ENCODE data around the gene PRICKLE2.

Gene PRICKLE2

DNA sequence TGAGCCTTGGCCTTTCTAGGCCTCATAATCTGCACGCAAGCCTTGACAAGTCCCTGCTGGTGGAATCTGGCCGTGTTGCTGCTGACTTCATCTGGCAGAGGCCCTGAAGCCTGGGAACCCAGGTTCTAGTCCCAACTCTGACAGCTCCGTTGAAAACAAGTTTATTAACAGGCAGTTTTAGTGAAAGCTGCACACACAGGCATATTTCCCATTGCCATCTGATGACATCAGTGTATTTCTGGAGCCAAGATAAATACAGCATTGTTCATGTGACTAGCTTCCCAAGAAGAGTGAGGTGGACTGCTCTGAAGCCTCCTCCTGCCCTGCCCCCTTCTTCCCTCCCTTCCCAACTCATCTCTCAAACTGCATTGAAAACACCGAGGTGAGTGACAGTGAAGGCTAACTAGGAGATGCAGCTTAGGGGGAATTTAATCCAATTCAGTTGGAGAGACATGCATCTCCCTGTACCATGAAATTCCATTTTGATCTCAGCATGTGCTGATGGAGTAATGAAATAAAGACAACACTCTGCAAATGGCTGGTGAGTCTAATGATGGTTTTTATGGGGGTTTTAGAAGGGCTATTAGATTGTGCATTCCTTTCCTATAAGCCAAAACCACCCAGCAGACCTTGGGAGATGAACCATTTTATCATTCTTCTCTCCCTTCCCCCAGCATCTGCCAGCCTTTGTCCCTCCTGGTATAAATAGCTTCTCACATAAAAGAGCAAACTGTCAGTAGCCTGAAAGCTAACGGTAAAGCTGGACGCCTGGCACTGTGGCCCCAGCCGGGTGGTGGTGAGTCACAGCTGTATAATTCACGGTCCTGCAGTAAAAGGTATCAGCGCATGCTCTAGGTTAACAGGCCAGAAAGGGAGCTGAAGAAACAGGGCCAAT, 38.0 kb downstream of the PRICKLE2 start:
- DNase-seq: peak; percentile 5

DNA sequence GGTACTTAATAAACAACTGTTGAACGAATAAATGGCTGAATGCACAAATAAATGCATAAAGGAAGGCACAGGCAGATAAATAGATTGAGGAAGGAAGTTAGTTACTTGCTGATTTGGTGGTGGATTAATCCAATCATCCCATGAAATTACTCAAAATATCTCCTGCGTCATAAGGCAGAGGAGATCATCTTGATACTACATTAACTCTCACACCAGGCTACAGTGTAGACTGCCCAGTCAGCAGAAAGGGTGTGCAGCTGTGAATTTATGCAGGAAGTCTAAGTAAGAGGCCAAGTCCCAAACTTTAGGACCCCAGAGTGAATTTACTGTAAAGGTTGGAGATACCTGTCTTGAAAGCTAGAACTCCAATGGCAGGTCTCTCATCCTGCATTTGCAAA, 38.6 kb downstream of the PRICKLE2 start:
- DNase-seq: no peak

DNA sequence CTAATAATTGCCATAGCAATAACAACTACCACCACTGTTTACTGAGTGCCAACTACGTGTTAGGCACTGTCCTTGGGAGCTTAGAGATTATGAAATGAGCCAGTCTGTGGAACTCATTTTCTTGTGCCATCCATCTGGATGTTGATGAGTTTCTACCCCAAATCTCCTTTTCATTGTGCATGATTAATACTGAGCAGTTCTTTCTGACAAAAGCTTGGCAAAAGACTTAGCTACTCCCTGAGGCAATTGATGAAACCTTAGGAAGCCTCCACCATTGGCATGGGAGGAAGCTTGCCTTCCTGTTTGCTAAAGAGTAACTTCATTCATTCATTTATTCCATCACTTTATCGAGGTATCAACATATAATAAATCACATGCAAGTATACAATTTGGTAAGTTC, 39.8 kb downstream of the PRICKLE2 start:
- no peak for DNase-seq

DNA sequence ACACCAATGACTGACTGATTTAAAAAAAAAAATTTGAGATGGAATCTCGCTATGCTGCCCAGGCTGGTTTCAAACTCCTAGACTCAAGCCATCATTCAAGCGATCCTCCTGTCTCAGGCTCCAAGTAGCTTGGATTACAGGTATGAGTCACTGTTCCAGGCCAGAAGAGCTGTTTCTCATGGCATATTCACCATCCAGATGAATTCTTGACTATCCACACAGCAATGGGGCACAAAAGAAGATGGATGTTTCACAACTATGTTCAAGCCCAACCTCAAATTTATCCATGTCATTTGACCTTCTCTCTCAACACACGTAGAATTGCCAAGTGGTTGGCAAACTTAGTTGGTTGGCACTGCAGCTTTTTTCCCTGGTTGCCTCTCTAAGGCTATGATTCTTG, 40.6 kb downstream of the PRICKLE2 start:
- DNase-seq: no peak

DNA sequence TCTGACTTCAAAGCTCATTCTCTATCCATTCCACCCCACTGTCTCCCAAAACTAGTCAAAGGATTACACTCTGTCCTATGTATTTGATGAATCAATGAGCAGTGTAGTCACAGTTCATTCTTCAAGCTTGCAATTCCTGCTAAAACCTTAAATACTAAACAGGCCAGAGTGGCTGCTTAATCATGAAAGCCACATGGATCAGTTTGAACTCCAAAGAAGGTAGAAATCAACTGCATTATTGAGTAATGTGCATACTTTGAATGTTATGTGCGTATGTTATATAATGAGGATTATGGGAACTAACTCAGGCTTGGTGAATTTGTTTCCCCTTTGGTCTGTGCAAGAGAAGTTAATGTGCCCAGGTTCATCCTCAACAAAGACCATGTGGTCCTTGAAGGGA, 45.4 kb downstream of the PRICKLE2 start:
- DNase-seq: no peak

DNA sequence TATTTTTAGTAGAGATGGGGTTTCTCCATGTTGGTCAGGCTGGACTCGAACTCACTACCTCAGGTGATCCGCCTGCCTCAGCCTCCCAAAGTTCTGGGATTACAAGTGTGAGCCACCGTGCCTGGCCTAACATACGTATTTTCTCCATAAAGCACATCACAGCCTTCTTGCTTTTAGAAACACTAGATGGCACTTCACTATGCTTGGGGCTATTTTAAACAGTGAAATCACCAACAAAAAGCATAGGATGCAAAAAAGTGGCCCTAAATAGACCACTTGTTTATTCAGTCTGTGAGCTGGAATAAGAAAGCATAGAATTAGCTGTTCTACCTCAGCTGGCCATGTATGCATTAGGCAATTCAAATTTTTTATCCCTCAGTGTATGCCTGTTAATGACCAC, 46.0 kb downstream of the PRICKLE2 start:
- no peak for DNase-seq

DNA sequence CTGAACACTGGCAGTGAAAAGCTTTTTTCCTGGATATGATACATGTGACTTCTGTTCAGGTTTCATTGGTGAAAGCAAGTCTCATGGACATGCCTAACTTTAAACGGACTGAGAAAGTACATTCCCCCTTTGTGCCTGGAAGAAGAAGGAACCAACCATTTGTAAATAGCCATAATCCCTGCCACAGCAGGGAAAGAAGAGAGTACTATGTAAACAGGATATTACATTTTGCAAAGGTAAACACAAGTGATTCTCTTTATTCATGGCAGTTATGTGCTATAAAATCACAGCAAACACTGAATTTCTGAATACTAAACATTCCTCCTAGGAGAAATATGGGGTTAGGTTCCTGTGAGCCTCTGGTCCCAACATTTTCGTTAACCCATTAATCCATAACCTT, 46.8 kb downstream of the PRICKLE2 start:
- no peak for DNase-seq

DNA sequence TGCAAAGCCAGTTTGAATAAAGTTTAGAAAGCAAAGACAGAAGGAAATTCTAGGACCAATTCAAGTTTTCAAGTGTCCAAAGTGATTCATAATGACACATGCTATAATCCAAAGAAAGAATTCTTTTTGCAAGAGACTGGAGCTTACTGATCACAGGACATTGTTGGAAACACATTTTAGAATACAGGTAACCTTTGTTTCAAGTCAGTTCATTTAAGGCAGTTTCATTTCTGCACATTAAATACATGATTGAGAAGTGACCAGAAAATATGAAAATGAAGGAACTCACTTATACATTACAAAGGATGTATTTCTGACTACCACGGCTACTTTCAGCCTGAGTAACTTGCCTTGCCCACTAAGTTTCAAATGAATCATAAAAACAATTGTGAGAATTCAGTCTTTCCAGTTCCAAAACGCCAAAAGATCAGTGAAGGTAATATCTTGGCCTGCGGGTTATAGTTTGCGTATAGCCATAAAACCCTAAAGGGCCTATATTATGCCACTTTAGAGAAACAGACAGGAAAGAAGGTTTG, 48.7 kb downstream of the PRICKLE2 start:
- no peak for DNase-seq

DNA sequence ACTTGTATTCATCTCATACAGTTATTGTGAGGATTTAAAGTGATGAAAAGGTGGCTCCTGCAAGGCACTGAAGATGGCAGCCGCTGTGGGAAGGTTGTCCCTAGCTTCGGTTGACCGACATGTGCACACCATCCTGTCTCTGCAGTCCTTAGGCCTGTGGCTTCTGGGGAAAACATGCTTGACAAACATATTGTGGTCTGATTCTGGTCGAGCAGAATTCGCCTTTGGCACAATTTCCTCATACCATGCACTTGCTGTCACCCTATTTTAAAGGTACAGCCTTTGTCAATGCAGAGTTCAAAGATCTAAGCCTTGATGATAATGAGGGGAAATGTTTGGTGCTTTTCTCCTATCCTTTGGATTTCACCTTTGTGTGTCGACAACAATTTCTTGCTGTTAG, 50.9 kb downstream of the PRICKLE2 start:
- no peak for DNase-seq

DNA sequence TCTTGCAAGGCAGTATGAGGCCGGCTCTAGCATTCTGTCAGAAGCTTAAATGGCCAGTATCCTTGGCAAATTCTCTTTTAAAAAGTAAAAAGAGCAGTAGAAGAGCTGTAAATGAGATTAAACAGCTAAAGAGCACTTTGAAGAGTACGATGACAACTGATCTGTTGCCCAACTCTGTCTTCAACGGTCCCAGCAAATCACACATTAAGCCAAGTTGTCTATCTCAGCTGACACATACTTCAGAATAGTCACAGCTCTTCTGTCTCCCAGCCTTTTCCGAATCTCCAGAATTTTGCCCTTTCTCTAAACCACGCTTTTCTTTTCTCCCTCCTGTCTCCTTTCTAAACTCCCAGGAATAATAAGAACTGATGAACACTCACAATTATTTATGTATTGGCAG, 51.7 kb downstream of the PRICKLE2 start:
- DNase-seq: no peak

DNA sequence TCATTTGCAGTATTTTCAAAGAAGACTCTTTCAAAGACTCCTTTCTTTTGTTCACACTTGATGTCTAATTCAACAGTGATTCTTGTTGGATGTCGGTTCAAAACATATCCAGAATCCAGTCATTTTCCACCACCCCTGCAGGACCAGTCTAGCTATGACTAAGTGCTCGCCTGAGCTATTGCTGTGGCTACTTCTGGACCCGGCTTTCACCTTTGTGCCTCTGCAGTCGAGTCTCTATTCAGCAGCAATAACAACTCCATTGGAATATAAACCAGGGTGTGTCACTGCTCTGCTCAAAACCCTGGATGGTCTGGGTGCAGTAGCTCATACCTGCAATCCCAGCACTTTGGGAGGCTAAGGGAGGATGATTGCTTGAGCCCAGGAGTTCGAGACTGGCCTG, 55.0 kb downstream of the PRICKLE2 start:
- DNase-seq: no peak

DNA sequence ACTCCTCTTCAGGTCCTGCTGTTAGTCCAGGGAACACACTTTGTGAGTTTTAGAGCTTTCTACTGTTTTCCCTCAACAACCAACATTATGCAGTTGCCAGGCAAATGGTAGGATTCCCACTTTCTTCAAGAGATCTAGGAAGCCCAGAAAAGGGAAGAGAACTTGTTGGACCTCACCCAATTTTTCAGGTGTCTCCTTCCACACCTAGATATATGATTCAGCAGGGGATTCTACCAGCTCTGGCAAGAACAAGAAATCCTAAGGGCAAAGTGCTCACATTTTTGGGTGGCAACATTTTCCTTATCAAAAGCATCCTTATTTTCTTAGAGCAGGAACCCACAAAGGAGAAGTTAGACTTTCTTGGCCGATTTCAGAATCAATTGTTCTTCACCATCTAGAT, 57.4 kb downstream of the PRICKLE2 start:
- DNase-seq: no peak

DNA sequence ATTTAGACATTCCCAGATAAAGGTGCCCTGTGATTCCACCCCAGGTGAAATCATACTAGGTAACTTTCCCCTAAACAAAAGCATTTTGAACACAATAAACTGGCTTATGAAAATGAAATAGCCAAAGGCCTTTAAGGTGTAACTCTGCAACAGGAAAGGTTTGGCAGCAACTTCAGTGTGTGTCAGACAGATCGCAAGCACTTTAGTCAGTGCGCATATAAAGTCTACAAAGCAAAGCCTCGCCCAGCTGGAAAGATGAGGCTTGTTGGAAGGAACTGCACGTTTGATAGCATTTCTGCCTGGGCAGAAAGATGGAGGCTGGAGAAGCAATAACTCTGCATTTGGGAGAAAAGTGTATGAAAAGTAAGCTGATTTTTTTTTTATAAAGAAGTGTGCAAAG, 57.9 kb downstream of the PRICKLE2 start:
- no peak for DNase-seq

DNA sequence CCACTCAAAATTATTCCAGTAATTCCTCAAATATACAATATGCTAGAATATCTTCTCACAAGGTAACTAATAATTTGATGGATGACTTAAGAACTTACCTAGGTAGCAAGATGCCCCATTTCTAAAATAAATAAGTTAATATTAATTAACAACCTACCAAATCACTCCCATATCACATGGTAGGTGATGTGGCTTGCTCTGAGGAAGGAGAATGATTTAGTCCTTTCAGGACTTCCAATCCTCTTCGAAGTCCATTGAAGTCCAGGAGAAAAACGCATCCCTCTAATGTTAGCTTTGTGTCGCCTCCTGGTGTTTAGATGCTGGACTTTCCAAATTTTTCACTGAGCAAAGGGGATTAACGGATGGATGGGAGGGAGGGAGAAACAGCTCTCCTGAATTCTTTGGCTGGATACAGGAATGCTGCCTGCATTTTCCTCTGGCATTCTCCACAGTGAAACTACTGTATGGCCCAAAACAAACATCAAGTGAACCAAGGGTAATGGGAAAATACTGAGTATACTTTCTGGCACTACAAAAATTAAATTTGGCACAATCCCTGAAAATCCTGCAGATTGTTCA, 58.6 kb downstream of the PRICKLE2 start:
- no peak for DNase-seq

DNA sequence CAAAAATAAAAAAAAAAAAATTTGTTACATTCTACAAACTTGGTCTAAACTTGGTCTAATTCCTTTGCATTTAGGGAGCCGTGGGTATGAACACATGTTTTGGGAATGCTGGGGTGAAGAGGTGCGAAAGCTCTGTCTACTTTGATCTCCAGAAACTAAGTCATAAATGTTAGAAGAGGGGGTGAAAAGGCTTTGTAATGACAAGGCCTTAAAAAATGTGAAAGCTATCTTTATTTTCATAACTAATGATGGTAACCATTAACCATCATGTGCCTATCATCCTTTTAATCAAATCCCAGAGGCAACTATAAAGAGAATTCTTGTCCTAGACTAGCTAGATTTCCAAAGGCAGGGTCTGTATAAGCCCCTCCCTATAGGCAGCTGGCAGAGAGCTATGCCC, 60.9 kb downstream of the PRICKLE2 start:
- no peak for DNase-seq

DNA sequence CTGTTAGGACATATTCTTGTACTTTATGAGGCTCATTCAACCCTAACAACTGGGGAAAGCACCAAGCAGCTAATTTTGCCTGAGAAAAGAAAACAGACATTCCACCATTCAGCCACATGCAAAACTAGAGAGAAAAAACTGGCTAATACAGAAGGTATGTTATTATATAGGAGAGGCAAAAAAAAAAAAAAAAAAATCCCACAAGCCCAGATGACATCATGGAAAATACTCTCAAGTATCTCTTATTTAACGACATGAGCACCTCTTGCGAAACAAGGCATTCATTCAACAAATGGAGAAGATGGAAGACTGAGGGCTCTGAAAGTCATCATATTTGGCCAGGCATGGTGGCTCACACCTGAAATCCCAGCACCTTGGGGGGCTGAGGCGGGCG, 61.5 kb downstream of the PRICKLE2 start:
- DNase-seq: no peak

DNA sequence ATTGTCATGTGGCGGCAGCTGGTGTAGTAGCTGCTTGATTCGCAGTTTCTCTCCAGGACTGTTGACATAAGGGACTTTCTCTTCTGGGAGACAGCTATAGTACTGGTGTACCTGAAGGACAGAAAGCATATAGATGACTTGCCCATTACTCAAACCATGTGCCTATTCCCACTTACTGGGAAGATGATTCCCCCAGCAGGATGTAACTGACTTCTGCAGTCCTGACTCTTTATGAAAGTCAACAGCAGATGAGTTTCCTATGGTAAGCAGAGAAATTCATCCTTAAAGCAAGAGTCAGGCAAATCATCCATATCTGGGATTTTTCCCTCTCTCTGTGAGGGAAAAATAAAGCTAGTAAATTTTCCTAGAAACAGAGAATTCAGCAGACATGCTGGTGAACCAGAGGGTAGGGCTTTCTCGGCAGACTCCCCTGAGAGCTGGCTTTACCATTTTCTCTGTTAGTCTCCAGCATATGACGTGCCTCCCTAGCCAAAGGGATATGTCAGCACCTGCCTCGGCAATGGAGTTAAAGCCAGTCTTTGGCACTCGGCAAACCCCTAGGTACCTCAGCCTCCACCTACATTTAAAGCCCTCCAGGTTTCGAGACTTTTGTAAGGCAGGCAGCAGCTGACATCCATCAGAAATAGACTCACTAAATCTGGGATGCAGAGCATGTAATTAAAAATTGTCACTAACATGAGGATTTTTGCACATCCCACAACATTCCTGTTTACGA, 62.1 kb downstream of the PRICKLE2 start:
- DNase-seq: no peak

DNA sequence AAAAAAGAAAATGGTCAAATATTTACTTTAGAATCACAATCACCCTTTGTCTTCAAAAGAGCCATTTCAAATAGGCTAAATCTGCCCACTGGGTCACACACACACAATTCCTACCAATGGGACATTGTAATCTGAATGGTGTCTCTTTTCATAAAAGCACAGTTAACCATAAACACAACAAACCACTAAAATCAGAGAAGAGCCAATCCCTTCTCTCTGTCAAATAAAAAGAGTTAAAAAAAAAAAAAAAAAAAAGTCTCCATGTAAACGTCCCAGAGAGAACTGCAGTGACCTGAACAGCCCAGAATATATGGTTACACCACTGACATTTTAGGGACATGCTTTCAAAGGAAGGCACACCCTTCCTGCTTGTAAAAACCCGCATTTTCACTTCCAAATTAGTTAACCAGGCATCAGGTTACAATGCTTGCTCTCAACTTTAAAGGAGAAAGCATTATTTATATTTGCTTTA, 63.7 kb downstream of the PRICKLE2 start:
- DNase-seq: no peak

DNA sequence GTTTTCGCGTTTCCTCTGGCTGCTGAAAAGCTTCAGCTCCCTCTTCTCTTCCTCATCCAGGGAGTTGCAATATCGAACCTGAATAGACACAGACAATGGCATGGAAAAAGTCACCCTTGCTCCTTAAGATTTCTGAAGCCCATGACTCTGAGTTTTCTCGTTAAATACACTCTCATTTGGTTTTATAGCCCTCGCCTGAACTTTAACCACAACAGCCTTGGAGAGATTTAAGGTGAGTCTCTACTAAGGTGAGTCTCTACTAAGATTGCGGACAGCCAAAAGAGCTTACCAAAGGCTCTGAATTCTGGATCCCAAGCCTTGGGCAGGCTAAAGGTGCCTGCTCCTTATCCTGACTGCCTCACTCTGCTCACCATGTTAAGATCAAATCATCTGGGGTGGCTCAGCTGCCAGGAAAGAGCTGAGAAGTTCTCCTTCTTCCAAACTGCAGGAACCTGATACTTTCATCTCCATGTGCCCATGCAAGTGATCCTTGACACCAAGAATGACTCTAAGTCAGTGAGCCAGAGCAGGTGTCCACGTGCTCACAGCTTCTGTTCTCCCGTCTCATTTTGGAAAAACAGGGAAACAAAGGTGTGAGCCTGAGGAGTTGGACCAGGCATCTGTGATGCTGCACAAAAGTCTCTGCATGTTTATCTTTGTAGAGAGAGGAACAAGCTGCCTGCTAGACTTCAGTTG, 65.1 kb downstream of the PRICKLE2 start:
- DNase-seq: no peak

DNA sequence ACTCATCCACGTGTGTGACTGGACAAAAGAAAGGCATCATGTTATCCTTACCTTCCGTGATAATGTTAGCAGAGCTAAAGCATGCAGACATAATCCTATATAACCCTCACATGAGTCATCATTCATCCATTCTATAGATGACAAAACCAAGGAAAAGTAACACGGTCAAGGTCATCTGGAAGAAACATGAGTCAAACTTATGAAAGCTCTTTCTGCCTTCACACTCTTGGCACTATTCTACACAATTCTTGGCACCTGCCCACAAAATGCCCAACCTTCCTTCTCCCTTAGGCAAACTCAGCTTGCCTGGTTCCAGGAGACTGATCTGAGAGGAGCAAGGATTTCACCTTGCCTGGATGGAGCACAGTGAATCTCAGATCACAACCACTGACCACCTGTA, 66.9 kb downstream of the PRICKLE2 start:
- DNase-seq: no peak

DNA sequence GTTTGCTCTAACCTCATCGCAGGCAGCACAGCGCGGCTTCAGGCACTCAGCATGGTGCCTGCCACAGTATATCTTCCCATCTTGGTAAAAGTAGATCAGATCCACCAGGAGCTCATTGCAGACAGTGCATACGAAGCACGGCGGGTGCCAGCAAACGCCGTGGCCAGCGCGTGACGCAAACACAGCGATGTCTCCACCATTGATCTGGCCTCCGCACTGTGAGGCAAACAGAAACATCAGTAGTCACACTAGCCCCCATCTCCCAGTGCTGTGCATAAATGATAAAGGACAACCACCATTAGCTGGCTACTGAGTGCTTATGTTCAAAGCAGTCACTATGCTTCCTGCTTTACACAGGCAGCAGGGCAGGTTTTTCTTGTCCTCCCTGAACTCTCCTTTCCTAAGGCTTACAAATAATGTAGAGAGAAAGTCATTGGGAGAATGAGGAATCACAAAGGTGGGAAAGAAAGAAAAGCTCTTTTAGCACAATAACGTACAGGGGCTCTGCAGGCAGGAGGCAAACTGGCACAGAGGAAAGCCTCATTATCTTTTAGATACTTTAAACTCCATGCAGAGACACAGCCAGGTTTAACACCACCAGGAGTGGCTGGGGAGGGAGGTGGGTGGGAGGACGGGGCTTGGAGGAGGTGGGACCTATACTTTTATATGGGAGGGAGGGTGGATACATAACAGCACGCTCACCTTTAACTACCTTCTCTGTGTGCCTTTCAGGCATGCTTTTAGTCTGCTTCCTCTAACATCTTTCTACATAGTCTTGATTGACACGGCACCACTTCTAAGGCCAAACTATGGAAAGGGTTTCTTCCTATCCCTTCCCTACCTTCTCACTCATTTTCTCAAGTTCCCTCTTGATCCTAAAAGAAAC, 67.9 kb downstream of the PRICKLE2 start:
- no peak for DNase-seq

DNA sequence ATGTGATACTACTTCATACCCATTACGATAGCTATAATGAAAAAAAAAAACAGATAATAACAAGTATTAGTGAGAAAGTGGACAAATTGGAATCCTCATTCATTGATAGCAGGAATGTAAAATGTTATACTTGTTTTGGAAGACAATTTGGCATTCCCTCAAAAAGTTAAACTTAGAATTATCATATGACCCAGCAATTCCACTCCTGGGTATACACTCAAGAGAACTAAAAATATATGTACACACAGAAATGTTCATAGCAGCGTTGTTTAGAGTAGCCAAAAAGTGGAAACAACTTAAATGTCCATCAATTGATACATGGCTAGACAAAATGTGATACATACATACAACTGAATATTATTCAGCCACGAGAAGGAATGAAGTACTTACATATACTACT, 69.9 kb downstream of the PRICKLE2 start:
- DNase-seq: no peak
